Measurements from ENCODE around the gene ATXN3.

GRCh38 chr14:92135269-92135668, 28.9 kb upstream of the ATXN3 start:
- no peak for TF ChIP-seq TAF1 (CRISPR knock-in tag; IDR thresholded peaks at IDR 0.05)
- no peak for TF ChIP-seq YY1 (IDR thresholded peaks at IDR 0.05; ENCODE audit: insufficient read depth, insufficient replicate concordance, low read depth, low read length)
- no peak; the same call in 1 of the 2 replicates for TF ChIP-seq CTCF (CRISPR knock-in tag; IDR thresholded peaks at IDR 0.05)
- TF ChIP-seq CREB1 (IDR thresholded peaks at IDR 0.05): no peak
- TF ChIP-seq CREB1 (CRISPR knock-in tag; IDR thresholded peaks at IDR 0.05): no peak
- no peak for TF ChIP-seq PHF5A (CRISPR knock-in tag; IDR thresholded peaks at IDR 0.05; ENCODE audit: low read depth, unreplicated experiment)
- TF ChIP-seq, protein P1, sequence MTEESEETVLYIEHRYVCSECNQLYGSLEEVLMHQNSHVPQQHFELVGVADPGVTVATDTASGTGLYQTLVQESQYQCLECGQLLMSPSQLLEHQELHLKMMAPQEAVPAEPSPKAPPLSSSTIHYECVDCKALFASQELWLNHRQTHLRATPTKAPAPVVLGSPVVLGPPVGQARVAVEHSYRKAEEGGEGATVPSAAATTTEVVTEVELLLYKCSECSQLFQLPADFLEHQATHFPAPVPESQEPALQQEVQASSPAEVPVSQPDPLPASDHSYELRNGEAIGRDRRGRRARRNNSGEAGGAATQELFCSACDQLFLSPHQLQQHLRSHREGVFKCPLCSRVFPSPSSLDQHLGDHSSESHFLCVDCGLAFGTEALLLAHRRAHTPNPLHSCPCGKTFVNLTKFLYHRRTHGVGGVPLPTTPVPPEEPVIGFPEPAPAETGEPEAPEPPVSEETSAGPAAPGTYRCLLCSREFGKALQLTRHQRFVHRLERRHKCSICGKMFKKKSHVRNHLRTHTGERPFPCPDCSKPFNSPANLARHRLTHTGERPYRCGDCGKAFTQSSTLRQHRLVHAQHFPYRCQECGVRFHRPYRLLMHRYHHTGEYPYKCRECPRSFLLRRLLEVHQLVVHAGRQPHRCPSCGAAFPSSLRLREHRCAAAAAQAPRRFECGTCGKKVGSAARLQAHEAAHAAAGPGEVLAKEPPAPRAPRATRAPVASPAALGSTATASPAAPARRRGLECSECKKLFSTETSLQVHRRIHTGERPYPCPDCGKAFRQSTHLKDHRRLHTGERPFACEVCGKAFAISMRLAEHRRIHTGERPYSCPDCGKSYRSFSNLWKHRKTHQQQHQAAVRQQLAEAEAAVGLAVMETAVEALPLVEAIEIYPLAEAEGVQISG (CRISPR knock-in tag; IDR thresholded peaks at IDR 0.05): no peak
- TF ChIP-seq TBP (CRISPR knock-in tag; IDR thresholded peaks at IDR 0.05): no peak
- TF ChIP-seq HINFP (CRISPR knock-in tag; IDR thresholded peaks at IDR 0.05; ENCODE audit: low read depth): no peak

All from HepG2 (cell line).